ENCODE data around the gene UNK.
"Not testable (repeated sequence)": the region's sequence is repeated elsewhere in the genome, so short reads cannot be mapped to it uniquely, and the experiment has no call there.

UNK gene

DNA sequence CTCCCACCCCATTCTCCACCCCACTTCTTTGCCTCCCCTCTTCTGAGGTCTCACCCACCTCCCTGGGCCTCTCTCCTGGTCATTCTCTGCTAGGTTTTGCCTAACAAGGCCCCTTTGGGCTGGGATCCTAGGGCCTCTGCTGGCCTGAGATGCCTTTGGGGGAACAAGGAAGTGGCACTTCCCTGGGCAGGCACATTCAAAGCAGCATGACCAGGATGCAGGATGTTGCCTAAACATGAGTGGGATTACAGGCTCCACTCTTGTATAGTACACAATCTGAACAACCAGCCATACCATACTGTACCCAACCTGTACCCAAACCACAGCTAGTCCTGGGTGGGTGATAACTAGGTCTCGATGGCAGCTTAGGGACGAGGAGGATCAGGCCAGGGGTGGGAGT is 28.6 kb upstream of the UNK start:
- TF ChIP-seq, protein P1, sequence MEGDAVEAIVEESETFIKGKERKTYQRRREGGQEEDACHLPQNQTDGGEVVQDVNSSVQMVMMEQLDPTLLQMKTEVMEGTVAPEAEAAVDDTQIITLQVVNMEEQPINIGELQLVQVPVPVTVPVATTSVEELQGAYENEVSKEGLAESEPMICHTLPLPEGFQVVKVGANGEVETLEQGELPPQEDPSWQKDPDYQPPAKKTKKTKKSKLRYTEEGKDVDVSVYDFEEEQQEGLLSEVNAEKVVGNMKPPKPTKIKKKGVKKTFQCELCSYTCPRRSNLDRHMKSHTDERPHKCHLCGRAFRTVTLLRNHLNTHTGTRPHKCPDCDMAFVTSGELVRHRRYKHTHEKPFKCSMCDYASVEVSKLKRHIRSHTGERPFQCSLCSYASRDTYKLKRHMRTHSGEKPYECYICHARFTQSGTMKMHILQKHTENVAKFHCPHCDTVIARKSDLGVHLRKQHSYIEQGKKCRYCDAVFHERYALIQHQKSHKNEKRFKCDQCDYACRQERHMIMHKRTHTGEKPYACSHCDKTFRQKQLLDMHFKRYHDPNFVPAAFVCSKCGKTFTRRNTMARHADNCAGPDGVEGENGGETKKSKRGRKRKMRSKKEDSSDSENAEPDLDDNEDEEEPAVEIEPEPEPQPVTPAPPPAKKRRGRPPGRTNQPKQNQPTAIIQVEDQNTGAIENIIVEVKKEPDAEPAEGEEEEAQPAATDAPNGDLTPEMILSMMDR (IDR thresholded peaks at IDR 0.05; ENCODE audit: low read depth, low read length), result no peak
- no peak for DNase-seq (ENCODE audit: extremely low read depth, low read depth)

DNA sequence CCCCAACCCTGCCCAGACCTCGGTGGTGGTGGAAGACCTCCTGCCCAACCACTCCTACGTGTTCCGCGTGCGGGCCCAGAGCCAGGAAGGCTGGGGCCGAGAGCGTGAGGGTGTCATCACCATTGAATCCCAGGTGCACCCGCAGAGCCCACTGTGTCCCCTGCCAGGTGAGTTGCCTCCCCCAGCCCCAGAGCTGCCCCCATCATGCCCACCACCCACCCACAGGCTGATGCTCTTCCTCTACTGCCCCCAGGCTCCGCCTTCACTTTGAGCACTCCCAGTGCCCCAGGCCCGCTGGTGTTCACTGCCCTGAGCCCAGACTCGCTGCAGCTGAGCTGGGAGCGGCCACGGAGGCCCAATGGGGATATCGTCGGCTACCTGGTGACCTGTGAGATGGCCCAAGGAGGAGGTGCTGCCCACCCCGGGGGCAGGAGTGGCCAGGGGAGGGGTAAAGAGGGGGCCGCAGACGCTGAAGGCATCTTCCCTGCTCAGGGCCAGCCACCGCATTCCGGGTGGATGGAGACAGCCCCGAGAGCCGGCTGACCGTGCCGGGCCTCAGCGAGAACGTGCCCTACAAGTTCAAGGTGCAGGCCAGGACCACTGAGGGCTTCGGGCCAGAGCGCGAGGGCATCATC is 28.0 kb upstream of the UNK start:
- TF ChIP-seq, protein P1 (IDR thresholded peaks at IDR 0.05; ENCODE audit: low read depth, low read length), result no peak

DNA sequence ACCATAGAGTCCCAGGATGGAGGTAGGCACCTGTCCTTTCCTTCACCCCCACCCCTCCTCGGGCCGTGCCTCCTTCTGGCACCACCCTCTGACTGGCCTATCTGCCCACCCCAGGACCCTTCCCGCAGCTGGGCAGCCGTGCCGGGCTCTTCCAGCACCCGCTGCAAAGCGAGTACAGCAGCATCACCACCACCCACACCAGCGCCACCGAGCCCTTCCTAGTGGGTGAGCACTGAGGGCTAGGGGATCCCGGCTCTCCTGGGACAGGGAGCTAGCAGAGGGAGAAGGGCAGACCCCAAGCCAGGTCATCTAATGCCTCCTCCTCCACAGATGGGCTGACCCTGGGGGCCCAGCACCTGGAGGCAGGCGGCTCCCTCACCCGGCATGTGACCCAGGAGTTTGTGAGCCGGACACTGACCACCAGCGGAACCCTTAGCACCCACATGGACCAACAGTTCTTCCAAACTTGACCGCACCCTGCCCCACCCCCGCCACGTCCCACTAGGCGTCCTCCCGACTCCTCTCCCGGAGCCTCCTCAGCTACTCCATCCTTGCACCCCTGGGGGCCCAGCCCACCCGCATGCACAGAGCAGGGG is 27.4 kb upstream of the UNK start:
- TF ChIP-seq, protein P1 (IDR thresholded peaks at IDR 0.05; ENCODE audit: low read depth, low read length), result no peak
- no peak for DNase-seq (ENCODE audit: extremely low read depth, low read depth)

More for the DNA sequence above, 28.0 kb upstream of the UNK start:
- DNase-seq (ENCODE audit: extremely low read depth, low read depth), result no peak

DNA sequence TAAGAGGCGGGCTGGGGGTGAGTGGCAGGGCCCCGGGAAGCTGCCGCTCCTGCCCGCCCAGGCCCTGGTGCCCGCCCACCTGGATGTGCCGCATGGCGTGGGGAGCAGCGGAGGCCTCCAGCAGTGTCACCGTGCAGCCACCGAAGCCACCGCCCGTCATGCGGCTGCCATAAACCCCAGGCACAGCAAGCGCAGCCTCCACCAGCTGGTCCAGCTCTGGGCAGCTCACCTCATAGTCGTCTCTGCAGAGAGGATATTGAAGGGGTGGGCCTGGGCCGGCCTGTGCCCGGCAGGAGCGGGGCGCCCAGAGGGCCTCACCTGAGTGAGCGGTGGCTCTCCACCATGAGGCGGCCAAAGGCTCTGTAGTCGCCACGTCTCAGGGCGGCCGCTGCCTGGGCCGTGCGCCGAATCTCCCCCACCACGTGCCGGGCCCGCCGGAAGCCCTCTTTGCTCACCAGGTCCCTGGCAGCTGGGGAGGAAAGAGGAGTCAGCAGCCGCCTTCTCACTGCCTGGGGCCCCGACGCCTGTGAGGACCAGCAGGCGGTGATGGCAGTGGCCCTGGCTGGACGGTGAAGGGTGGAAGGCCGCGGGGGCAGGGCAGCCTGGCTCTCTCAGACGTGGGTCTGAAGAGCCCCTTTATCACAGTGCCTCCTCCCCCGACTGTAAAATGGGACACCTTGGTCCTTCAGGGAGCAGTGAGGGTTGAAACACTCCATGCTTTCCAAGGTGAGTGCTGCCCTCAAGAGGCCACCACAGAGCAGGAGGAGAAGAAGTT is 26.3 kb upstream of the UNK start:
- TF ChIP-seq, protein P1 (IDR thresholded peaks at IDR 0.05; ENCODE audit: low read depth, low read length), result peak; percentile 8
- DNase-seq (ENCODE audit: extremely low read depth, low read depth), result no peak

DNA sequence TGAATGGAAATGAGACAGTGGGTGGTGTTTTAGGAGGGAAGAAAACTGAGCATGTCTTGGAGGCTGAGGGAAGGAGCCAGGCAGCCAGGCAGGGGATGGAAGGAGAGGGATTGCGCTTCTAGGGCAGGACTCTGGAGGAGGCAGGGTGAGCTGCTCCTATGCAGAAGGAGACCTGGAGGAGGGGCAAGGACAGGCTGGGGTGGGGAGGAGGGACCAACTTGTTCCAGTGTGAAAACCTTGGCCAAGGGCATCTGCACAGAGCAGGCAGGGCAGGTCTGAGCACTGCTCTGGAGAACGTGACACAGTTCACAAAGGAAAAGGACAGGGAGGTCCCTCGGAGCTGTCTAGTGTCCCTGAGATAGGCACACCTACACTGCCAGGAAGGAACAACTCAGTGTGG is 25.1 kb upstream of the UNK start:
- TF ChIP-seq, protein P1 (IDR thresholded peaks at IDR 0.05; ENCODE audit: low read depth, low read length), result no peak
- DNase-seq (ENCODE audit: extremely low read depth, low read depth), result no peak

DNA sequence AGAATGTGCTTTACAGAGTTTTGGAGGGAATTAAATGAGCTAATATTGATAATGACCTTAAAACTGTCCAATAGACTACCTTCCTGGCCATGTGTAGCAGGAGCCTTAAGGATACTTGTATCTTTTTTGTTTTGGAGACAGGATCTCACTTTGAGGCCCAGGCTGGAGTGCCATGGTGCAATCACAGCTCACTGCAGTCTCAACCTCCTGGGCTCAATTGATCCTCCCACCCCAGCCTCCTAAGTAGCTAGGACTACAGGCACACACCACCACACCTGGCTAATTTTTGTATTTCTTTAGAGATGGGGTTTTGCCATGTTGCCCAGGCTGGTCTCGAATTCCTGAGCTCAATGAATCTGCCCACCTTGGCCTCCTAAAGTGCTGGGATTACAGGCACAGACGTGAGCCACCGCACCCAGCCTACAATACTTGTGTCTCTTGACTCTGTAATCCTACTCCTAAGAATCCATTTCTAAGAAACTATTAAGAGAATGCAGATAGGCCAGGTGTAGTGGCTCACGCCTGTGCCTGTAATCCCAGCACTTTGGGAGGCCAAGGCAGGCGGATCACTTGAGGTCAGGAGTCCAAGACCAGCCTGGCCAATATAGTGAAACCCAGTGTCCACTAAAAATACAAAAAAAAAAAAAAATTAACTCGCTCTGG is 24.5 kb upstream of the UNK start:
- DNase-seq (ENCODE audit: extremely low read depth, low read depth), result not testable (repeated sequence)

DNA sequence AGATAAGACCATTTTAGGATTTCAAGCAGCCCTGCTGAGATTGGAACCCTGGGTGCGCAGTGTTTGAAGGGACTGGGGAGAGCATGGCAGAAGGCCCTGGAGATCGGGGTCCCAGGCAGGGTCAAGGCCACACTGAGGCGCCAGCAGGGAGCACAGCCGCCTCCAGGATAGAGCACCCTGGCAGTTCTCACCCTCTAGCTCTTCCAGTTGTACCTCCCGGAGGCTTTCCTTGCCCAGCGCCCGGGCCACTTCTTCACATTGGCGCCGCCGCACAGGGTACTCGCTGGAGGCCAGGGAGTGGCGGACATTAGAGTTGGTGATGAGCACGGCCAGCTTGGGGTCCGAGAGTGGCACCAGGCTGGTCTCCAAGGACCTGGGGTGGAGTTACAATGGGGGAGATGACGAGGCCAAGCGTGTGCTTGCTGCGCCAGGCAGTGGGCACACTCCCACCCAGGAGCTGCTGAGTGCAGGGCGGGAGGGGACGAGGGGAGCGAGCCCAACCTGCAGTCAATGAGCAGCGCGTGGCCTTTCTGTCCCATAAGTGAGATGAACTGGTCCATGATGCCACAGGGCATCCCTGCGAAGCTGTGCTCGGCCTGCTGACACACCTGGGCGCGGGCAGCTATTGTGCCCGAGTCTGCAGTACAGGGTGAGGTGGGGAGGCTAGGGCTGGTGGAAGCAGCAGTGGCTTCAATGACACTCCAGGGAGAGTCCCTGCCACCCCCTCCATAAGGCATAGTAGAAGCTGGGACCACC is 21.9 kb upstream of the UNK start:
- no peak for DNase-seq (ENCODE audit: extremely low read depth, low read depth)

More for the DNA sequence above, 21.9 kb upstream of the UNK start:
- TF ChIP-seq, protein P1 (IDR thresholded peaks at IDR 0.05; ENCODE audit: low read depth, low read length), result no peak

Data from AG09319 (cell line).